Measurements from ENCODE around the gene ATP8A1. TPM values are rescaled to one million over a fixed set of nuclear protein-coding genes. Genes with fewer than 3 reads are reported as not detected.

ATP8A1 gene
- total and polyA plus RNA-seq, 2 of the 4 experiments (the other 2 are of a cell fraction) = 0.12 to 0.36 TPM

DNA sequence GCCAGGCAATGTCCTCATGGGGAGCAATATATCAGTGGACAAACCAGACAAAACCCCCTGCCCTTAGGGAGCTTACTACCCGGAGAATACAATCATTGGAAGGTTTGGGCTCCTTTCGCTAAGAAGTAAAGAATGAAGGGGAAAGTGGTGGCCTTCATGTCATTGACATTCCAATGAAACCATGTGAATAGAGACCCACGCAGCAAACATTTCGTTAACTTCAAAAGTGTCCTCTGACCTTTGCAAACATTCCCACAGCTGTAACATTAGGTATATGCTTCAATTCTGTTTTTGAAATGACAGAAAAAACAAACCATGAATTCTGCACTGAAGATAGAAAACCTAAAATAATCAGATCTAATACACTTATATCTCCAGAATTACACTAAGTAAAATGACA lies 7.0 kb downstream of the ATP8A1 start:
- Histone ChIP-seq H3K56ac (ENCODE audit: extremely low read depth, insufficient read depth, low read length) (no peak overlapping the region), H3K4ac (ENCODE audit: low read depth, low read length) (no peak overlapping the region), H3K27ac (ENCODE audit: insufficient read depth, low read length) (no peak overlapping the region), H3K9me1 (ENCODE audit: insufficient read depth, low read length) (no peaks in the 10 kb centered on the region), H2AK5ac (ENCODE audit: low read depth, low read length) (no peak overlapping the region), H2AFZ (replicated peaks; ENCODE audit: low read length, poor library complexity) (no peak overlapping the region), H3K79me1 (ENCODE audit: low read depth in 1 of 2, low read length in 2 of 2) (no peaks in the 10 kb centered on the region), H4K91ac (ENCODE audit: insufficient read depth, low read depth, low read length) (no peak overlapping the region), H2BK20ac (ENCODE audit: low read depth, low read length) (no peak overlapping the region), H2BK120ac (ENCODE audit: low read depth, low read length) (no peak overlapping the region), H2BK15ac (ENCODE audit: low read depth, low read length) (no peak overlapping the region), H3K9ac (ENCODE audit: low read depth, low read length) (no peak overlapping the region), H2AK9ac (replicated peaks; ENCODE audit: low read depth, low read length, poor library complexity) (no peak overlapping the region), H4K8ac (ENCODE audit: low read depth in 2 of 2, low read length in 2 of 2) (no peak overlapping the region), H3K4me2 (ENCODE audit: low read depth, low read length) (no peak overlapping the region), H3K18ac (ENCODE audit: low read depth, low read length) (no peak overlapping the region), H3K4me3 (ENCODE audit: insufficient read depth, low read depth, low read length) (no peak overlapping the region), H3K23ac (ENCODE audit: low read depth, low read length) (no peak overlapping the region), H3K14ac (replicated peaks; ENCODE audit: low read depth, low read length) (no peak overlapping the region), H3K4me1 (ENCODE audit: control insufficient read depth, insufficient read depth, low read length) (no peaks in the 10 kb centered on the region), H3K36me3 (ENCODE audit: control insufficient read depth, insufficient read depth, low read length) (no peaks in the 10 kb centered on the region), H3K27me3 (ENCODE audit: control insufficient read depth, insufficient read depth, low read length) (no peaks in the 10 kb centered on the region; the same call in 1 of the 2 replicates), H2BK5ac (ENCODE audit: low read depth, low read length, poor library complexity, severe bottlenecking) (no peak overlapping the region), H3K9me3 (ENCODE audit: control insufficient read depth, insufficient read depth, low read length) (no peaks in the 10 kb centered on the region), H4K20me1 (ENCODE audit: insufficient read depth, low read length) (no peaks in the 10 kb centered on the region), H4K5ac (ENCODE audit: low read depth, low read length) (no peak overlapping the region)
- DNase-seq (no peak), ATAC-seq (ENCODE audit: low read depth) (no peak)
- in situ Hi-C loops (cut with MboI; ENCODE audit: low sequenced_read_pairs) (no loop called here), intact Hi-C loops (cut with micrococcal nuclease) (no loop called here), dilution Hi-C loops (cut with HindIII; ENCODE audit: low sequenced_read_pairs, unreplicated experiment) (no loop called here)
- TF ChIP-seq CHD1 (IDR thresholded peaks at IDR 0.05; ENCODE audit: low read depth, low read length) (no peak), RAD21 (IDR thresholded peaks at IDR 0.05; ENCODE audit: low read length) (no peak), RFX5 (IDR thresholded peaks at IDR 0.05; ENCODE audit: low read depth, low read length) (no peak)
- no TSS peak for BruUV-seq (replicated peaks)
- ChIA-PET CTCF (interaction anchor here (0.5 kb wide), 1 partner anchor 8 kb away, joined by 3 read pairs; no protein-coding TSS in a partner anchor), POLR2A (ENCODE audit: unreplicated experiment) (no interaction called here)
- WGBS, 2 experiments (ENCODE audit: extremely low coverage in 2 of 2, insufficient read length in 1 of 2) = no CpG with 5 or more reads among the region's 4 CpGs

Measured in IMR-90 (cell line).